Measurements from ENCODE around the gene SLC25A43. TPM values are rescaled to one million over a fixed set of nuclear protein-coding genes. Genes with fewer than 3 reads are reported as not detected.
"Not testable (repeated sequence)": the region's sequence is repeated elsewhere in the genome, so short reads cannot be mapped to it uniquely, and the experiment has no call there.

SLC25A43 gene
- total RNA-seq (2014; rRNA removed; shearing (Covaris generic)) = 15.7 and 16.7 TPM in 2 replicates
- polyA plus RNA-seq (2015; cell fraction: cytosol; rRNA removed) = 16.4 and 17.1 TPM in 2 replicates
- polyA plus RNA-seq (2015; cell fraction: nucleus; rRNA removed) = 5.7 and 5.9 TPM in 2 replicates

DNA sequence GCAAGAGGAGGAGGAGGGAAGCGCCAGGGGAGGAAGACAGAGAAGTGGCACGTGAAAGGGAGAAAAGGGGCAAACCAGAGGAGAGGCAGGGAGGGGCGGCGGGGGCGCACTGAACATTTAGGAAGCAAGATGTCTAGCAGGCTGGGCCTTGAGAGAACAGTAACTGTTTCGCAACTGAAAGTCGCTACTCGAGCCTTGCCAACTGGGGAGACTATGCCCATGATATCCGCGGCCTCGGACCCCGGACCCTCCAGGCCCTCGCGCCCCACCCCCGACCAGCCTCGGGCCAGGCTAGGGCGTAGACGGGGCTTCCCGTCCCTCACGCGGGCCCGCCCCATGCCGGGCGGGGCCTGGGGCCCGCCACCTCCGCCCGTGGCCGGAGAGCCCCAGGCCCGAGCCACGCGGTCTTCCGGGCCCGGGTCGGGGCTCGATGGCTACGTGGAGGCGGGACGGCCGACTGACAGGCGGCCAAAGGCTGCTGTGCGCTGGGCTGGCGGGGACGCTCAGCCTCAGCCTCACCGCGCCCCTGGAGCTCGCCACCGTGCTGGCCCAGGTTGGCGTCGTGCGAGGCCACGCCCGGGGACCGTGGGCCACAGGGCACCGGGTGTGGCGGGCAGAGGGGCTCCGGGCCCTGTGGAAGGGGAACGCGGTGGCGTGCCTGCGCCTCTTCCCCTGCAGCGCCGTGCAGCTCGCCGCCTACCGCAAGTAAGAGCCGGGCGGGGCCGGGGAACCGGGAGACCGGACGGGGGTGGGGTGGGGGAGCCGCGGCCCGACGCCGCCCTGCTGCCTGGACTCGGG lies at the start of gene SLC25A43:
Gene SLC25A43 (plus strand): TSS at position 363 of the 798 bp plus-strand sequence. CDS start 68 bp downstream, at position 431.
- DNase-seq (ENCODE audit: low read depth) = peak; percentile 22

DNA sequence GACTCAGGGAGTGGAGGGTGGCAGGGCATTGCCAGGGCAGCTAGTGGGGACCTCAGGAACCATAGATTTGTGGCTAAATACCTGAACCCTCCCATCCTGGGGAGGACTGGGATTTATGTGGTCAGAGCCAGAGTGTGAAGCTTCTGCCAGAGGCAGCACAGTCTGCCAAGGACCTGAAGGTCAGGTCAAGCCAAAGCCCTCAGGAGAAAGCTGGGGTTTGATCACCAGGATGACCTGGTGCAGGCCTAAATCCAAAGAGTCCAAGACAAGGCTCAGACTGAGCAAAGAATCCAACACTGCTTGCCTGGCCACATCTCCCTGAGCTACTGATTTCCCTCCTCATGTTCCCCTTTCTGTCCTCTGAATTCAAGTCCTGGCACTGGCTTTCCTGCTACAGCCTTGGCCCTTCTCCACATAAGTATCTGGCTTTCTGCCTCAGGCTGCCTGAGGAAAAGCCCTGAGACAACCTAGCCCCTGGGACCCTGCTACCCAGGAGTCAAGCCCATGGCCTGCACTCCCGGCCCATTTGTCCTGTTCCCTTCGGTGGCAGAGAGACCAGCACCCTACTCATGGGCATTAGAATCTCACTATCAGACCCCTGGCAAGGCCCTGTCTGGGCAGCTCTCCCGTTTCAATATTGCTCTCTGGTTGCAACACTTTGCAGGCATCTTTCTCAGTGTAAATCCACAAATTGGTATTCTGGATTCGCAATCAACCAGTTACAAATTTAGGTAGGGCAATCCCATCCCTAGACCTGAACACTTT lies 39.3 kb upstream of the SLC25A43 start:
- DNase-seq (ENCODE audit: low read depth) = no peak

DNA sequence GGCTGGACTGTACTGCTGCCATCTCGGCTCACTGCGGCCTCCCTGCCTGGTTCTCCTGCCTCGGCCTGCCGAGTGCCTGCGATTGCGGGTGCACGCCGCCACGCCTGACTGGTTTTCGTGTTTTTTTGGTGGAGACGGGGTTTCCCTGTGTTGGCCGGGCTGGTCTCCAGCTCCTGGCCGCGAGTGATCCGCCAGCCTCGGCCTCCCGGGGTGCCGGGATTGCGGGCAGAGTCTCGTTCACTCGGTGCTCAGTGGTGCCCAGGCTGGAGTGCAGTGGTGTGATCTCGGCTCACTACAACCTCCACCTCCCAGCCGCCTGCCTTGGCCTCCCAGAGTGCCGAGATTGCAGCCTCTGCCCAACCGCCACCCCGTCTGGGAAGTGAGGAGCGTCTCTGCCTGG lies 37.7 kb upstream of the SLC25A43 start:
- not testable (repeated sequence) for DNase-seq (ENCODE audit: low read depth)

DNA sequence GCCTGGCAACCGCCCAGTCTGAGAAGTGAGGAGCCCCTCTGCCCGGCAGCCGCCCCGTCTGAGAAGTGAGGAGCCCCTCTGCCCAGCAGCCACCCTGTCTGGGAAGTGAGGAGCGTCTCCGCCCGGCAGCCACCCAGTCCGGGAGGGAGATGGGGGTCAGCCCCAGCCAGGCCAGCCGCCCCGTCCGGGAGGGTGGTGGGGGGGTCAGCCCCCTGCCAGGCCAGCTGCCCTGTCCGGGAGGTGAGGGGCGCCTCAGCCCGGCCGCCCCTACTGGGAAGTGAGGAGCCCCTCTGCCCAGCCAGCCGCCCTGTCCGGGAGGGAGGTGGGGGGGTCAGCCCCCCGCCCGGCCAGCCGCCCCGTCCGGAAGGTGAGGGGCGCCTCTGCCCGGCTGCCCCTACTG lies 37.1 kb upstream of the SLC25A43 start:
- DNase-seq (ENCODE audit: low read depth) = not testable (repeated sequence)

DNA sequence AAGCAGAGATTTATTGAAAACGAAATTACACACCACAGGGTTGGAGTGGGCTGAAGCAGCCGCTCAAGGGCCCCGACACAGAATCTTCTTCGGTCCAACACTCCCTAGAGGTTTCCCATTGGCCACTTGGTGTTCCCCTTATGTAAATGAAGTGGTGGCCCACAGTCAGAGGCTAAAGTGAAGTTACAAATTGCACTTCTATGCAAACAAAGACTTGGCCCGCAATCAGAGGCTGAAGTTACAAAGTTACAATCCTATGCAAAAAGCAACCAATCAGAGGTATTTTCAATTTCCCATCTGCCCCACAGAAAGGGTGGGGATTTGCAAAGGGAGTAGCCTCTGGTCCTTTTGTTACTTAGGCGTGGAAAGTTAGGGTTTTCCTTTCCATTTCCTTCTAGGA lies 35.7 kb upstream of the SLC25A43 start:
- DNase-seq (ENCODE audit: low read depth) = no peak

DNA sequence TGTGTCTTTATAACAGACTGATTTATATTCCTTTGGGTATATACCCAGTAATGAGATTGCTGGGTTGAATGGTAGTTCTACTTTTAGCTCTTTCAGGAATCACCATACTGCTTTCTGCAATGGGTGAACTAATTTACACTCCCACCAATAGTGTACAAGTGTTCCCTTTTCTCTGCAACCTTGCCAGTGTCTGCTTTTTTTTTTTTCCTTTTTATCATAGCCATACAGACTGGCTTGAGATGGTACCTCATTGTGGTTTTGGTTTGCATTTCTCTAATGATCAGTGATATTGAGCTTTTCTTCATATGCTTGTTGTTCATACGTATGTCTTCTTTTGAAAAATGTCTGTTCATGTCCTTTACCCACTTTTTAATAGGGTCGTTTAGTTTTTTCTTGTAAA lies 27.3 kb upstream of the SLC25A43 start:
- DNase-seq (ENCODE audit: low read depth) = not testable (repeated sequence)

DNA sequence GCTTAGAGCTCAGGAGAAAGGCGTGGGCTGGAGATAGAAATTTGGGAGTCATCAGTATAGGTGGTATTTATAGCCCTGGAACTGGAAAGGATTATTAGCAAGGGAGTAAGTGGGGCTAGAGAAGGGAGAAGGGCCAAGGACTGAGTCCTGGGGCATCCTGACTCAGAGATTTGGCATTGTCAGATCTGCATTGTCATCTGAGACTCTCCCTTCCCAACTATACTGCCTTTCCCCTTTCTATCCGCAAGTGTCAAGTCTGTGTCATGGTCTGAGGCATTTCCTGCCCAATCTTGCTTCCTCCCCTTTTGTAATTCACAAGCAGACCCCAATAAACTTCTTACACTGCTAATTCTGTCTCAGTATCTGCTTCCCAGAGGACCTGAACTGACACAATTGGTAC lies 24.4 kb upstream of the SLC25A43 start:
- peak; percentile 85 for DNase-seq (ENCODE audit: low read depth)

DNA sequence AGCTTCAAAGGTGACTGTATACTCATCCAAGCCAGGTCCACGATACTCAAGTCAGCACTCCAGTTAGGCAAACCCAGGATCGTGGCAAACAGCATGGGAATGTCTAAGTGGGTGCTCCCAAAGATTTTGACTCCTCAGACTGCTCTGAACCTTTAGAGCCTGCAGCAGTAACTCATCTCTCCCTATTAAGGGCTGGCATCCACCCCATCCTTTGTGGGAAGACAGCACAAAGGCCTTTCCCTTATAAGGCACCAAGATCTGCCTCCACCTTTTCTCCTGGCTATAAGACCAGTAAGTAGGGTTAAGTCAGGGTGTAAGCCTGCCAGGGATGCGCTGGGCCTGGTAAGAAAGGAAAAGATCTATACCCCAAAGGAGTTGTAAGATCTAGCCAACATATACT lies 23.6 kb upstream of the SLC25A43 start:
- no peak for DNase-seq (ENCODE audit: low read depth)

DNA sequence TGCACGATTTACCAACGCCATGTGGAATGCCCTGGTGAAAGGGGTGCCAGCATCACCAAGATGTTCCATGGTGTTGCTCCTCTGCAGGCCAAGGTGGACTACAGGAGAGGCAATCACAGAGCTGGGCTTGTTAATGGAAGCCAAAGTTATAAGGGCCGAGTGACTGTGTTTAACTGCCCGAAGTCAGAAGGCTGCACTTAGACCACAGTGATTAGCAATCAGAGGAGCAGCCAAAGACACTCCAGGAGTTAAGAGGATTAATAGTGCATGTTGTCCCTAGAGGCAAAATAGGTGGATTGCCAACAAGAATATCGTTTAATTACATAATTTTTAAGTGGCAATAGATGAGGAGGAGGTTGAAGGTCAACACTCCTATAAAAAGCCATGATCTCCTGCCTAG lies 22.8 kb upstream of the SLC25A43 start:
- no peak for DNase-seq (ENCODE audit: low read depth)

DNA sequence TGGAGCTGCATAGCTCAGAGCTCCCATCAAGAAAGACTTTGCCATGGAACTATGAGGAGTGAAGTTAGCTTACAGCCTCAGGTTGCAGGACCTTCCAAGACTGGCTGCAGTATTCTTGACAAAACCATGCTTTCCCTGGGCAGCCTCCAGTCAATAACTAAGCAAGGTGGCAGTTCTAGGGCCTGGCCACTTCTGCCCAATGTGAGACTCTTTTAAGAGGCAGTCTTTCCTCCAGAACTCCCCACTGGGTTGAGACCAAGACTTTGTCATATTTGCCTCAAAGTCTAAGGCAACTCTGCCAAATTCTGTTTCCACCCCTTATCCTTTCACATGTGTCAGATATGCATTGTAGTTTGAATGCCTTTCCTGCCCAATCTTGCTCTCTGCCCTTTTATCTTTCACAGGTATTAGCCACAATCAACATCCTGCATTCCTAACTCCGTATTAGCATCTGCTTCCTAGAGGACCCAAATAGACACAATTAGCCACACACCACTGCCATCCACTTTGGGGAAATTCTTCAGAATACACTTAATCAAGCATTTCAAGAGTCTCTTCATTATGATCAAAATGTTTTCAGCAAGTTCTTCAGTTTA lies 17.7 kb upstream of the SLC25A43 start:
- DNase-seq (ENCODE audit: low read depth) = no peak

DNA sequence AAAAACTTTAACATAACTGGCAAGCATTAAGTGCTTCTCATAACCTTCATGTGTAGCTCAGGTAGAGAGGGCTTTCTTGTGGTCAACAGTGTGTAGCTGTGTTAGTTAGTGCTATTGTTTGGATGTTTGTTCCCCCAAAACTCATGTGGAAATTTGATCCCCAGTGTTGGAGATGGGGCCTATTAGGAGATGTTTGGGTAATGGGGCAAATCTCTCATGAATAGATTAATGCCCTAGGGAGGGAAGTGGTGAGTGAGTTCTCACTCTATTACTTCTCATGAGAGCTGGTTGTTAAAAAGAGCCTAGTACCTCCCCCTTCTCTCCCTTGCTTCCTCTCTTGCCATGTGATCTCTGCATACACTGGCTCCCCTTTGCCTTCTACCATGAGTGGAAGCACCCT lies 16.5 kb upstream of the SLC25A43 start:
- DNase-seq (ENCODE audit: low read depth) = no peak

DNA sequence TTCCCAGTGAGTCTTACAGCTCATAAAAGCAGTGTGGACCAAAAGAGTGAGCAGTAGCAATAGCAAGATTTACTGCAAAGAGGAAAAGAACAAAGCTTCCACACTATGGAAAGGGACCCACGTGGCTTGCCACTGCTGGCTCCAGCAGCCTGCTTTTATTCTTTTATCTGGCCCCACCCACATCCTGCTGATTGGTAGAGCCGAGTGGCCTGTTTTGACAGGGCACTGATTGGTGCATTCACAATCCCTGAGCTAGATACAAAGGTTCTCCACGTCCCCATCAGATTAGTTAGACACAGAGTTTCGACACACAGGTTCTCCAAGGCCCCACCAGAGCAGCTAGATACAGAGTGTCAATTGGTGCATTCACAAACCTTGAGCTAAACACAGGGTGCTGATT lies 12.5 kb upstream of the SLC25A43 start:
- DNase-seq (ENCODE audit: low read depth) = peak; percentile 62

DNA sequence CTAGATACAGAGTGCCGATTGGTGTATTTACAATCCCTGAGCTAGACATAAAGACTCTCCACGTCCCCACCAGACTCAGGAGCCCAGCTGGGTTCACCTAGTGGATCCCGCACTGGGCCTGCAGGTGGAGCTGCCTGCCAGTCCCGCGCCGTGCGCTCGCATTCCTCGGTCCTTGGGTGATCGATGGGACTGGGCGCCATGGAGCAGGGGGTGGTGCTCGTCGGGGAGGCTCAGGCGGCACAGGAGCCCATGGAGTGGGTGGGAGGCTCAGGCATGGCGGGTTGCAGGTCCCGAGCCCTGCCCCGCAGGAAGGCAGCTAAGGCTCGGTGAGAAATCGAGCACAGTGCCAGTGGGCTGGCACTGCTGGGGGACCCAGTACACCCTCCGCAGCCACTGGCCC lies 11.7 kb upstream of the SLC25A43 start:
- not testable (repeated sequence) for DNase-seq (ENCODE audit: low read depth)

DNA sequence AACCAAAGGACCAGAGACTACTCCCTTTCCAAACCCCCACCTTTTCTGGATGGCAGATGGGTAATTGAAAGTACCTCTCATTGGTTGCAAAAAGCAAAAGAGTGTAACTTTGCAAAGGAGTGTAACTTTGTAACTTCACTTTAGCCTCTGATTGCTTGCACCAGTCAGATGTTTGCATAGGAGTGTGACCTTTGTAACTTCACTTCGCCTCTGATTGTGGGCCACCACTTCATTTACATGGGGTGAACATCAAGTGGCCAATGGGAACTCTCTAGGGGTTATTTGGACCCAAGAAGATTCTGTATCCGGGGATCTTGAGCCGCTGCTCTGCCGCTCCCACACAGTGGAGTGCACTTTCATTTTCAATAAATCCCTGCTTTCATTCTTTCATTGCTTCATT lies 9.9 kb upstream of the SLC25A43 start:
- no peak for DNase-seq (ENCODE audit: low read depth)

DNA sequence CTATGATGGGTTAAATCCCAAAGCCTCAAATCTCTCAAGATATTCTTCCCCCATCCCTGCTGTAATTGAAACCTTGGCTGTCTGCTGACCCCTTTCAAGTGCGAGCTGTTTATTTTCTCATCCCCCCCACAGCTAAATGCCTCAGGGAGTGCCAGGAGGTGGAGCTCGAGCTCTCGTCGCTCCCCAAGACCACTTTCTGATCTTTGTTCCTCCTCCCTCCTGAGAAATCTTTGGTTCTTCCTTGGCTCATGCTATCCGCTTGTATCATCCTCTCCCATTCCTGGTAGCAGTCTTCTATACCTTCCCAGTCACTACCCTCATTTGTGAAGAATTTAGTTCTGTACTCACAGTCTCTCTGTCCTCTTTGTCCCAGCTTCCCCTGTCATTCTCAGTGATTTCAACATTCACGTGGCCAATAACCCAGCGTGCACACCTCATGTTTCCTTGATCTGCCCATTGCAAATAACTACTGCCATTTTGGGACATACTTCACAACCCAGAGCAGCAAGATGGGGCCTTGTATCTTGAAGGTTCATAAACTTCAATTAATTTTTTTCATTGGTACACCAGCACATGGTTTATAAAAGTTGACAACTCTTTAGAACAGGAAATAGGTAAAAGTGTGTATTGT lies 9.2 kb upstream of the SLC25A43 start:
- no peak for DNase-seq (ENCODE audit: low read depth)

DNA sequence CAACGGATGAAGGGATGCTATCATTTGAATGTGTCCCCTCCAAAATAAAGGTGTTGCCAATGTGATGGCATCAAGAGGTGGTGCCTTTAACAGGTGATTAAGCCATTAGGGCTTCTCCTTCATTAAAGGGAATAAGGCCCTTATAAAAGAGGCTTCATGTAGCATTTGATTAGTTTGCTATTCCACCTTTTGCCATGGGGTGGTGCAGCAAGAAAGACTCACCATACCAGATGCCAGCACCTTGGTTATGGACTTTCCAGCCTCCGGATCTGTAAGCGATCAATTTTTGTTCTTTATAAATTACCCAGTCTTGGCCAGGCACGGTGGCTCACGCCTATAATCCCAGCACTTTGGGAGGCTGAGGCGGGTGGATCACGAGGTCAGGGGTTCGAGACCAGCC lies 7.9 kb upstream of the SLC25A43 start:
- DNase-seq (ENCODE audit: low read depth) = no peak

DNA sequence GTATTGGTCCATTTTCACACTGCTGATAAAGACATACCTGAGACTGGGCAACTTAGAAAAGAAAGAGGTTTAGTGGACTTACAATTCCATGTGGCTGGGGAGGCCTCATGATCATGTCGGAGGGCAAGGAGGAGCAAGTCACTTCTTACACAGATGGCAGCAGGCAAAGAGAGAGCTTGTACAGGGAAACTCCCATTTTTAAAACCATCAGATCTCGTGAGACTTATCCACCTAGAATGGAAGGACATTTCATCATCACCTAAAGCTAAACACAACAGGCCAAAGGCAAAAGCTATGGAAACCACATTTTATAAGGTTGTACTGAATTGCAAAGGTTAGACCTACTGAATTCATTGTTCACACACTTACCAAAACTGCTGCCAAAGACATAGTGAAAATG lies 6.0 kb upstream of the SLC25A43 start:
- no peak for DNase-seq (ENCODE audit: low read depth)

DNA sequence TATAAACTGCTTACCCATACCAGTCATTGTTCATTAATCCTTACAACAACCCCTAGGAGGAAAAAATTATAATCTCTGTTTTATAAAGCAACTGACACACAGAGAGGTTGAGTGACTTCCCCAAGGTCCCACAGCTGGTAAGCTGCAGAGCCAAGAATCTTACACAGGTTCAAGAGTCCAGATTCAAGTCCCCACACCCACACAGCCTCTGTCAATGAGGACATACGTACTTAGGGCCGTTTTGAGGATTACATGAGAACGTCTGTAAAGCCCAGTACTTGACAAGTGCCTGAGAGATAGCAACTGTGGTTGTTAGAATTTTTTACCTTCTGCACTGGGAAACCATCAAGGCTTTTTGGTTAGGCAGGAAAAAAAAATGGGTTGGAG lies 556 bp upstream of the SLC25A43 start:
- DNase-seq (ENCODE audit: low read depth) = no peak

DNA sequence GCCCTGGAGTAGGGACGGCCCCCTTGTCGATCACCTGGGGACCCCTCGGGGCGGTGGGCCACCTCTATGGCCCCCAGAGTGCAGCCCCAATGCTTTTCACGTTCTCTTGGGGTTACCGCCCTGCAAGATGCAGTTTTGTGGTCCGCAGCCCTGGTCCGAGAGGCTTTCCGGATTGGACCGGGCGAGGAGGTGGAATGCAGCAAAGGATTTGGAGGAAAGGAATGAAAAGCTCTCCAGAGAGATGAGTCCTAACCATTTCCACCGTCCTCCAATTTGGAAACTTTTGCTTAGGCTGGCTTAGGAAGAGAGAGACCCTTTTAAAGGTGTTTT lies 601 bp downstream of the SLC25A43 start:
- DNase-seq (ENCODE audit: low read depth) = no peak

DNA sequence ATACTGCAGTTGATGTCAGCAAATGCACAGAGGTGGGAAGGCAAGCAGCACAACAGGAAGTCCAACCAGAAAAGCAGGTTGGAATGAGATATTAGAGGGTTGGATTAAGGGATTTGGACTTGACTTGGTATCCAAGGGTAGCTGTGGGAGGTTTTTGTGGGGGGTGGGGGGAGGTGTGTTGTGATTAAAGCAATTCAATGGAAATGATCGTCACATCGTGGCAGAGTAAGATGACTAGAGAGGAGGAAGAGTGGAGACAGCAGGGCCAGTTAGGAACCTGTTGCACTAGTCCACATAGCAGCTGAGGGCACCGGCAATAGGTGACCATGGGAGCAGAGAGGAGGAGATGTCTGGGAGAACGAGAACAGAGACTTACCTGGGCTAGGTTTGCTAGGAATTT lies 2.4 kb downstream of the SLC25A43 start:
- DNase-seq (ENCODE audit: low read depth) = no peak

DNA sequence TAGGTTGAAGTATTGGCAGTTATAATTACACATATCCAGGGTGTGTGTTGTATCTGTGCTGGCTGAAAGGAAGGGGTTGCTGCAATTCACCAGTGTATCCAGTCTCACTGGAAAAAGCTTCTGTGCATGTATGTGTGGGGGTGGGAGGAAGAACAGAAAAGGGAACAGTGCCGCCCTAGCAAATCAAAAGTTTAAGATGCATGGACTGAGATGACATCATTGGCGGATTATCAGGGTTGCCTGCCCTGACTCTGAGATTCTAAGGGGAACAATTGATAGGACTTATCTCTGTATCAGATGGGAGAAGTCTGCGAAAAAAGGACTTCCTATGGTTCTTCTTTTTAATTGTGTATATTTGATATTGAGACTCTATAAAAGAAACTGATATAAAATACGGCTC lies 3.5 kb downstream of the SLC25A43 start:
- no peak for DNase-seq (ENCODE audit: low read depth)

DNA sequence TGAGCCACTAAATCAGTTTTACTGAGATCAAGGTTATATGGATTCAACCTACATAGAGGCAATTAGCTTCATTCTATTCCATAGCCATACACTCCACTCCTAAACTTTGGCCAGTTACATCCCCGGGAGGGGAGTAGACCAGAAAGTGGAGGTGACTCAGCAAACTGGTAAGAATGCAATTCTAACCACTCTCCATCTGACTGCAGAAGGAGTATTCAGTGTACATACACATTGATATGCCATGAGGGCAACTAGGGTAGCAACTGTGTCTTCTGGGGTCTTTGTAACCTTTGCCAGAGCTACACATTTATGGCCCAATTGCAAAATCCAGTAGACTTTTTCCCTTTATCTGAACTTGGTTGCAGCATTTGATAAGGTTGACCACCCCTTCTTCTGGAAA lies 7.6 kb downstream of the SLC25A43 start:
- DNase-seq (ENCODE audit: low read depth) = no peak
